ENCODE results near the gene APOF. TPM values are rescaled to one million over a fixed set of nuclear protein-coding genes. Genes with fewer than 3 reads are reported as not detected.
A peak's percentile ranks its signal among the peaks of the same experiment; 100 is the strongest.

APOF gene
- total and polyA plus RNA-seq, 9 of the 15 experiments (the other 6 are each of a cell fraction or from before 2014, with no cell fraction given) = 0.09 to 0.15 (median 0.12) TPM; not detected in 5

- TF ChIP-seq POU5F1 (IDR thresholded peaks at IDR 0.05; ENCODE audit: borderline replicate concordance, low read depth, low read length, partially characterized antibody) (no peak), HDAC2 (IDR thresholded peaks at IDR 0.05) (peak; percentile 25; the same call in 1 of the 2 replicates), RBM14 (IDR thresholded peaks at IDR 0.05; ENCODE audit: borderline replicate concordance, insufficient read depth, low read depth, low read length) (no peak), RBM22 (IDR thresholded peaks at IDR 0.05; ENCODE audit: low read depth, low read length, poor library complexity, severe bottlenecking) (no peak), WHSC1 (IDR thresholded peaks at IDR 0.05; ENCODE audit: low read length) (peak; percentile 77), RHOXF2B (CRISPR knock-in tag; conservative IDR thresholded peaks at IDR 0.05) (no peak; the same call in 1 of the 2 replicates), PHTF2 (CRISPR knock-in tag; IDR thresholded peaks at IDR 0.05) (no peak), BRD4 (IDR thresholded peaks at IDR 0.05) (no peak), CEBPB (tag; IDR thresholded peaks at IDR 0.05) (peak; percentile 96), HSF4 (CRISPR knock-in tag; IDR thresholded peaks at IDR 0.05; ENCODE audit: borderline replicate concordance) (no peak), ZNF124 (CRISPR knock-in tag; IDR thresholded peaks at IDR 0.05) (no peak), ZFP1 (CRISPR knock-in tag; IDR thresholded peaks at IDR 0.05) (0 out of 2 replicates have a peak, but pooled peaks have one; percentile 4), ILK (tag; IDR thresholded peaks at IDR 0.05; ENCODE audit: borderline replicate concordance, low read depth) (no peak), CTCFL (IDR thresholded peaks at IDR 0.05; ENCODE audit: borderline replicate concordance, insufficient read depth, low read depth, low read length, poor library complexity, severe bottlenecking) (no peak), E2F1 (CRISPR knock-in tag; IDR thresholded peaks at IDR 0.05) (no peak), ZBTB49 (CRISPR knock-in tag; IDR thresholded peaks at IDR 0.05; ENCODE audit: borderline replicate concordance) (0 out of 2 replicates have a peak, but pooled peaks have one; percentile 50), HINFP (tag; conservative IDR thresholded peaks at IDR 0.05; ENCODE audit: low read depth) (0 out of 2 replicates have a peak, but pooled peaks have one; percentile 48), ZNF311 (CRISPR knock-in tag; IDR thresholded peaks at IDR 0.05) (no peak; the same call in 1 of the 2 replicates), FOS (IDR thresholded peaks at IDR 0.05; ENCODE audit: extremely low read depth, insufficient read length) (no peak), NFATC3 (IDR thresholded peaks at IDR 0.05) (no peak), NR4A1 (CRISPR knock-in tag; IDR thresholded peaks at IDR 0.05) (no peak), NR4A1 (tag; IDR thresholded peaks at IDR 0.05) (peak; percentile 68; the same call in 1 of the 2 replicates), ZEB2 (IDR thresholded peaks at IDR 0.05) (no peak)
Observed at GRCh38 chr12:56337753-56338251, 24.9 kb downstream of the APOF start (continued).

All from K562 (cell line).